ENCODE measurements around the gene SOCS1.

DNA sequence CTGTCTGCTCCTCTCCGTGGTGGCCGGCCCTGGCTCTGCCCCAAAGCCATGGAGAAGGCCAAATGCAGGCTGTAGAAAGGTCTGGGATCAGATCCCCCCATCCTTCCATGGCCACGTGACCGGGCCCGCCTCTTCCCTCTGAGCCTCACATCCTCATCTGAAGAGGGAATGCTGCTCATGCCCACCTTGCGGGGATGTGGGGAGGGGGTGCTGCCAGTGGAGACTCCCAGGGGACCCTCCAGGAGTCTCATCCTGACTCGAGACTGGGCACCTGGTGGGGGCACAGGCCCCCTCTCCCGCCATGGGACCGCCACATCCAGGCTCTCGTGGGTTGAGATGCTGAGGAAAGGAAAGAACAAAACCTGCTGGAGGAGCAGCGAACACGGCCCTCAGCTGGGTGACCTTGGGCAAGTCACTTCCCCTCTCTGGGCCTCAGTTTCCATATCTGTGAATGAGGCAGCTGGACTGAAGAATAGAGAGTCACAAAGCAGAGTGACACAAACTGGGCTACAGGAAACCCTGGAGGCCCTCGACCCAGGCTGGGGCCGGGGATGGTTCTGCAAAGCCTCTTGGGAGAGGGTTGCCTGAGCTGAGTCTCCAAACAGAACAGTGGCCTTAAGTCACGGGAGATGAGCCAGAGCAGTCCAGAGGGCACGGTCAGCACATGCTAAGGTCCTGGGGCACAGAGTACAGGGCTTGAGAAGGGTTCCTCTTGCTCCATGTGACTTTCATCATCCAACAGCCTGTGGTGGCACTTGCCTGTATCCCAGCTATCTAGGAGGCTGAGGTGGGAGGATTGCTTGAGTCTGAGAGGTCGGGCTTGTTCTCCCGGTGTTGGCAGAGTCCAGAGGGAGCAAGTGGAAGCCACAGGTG is 30.1 kb downstream of the SOCS1 start:
- TF ChIP-seq LEF1 (IDR thresholded peaks at IDR 0.05; ENCODE audit: borderline replicate concordance), result no peak
- TF ChIP-seq SUZ12 (IDR thresholded peaks at IDR 0.05), result no peak
- no peak for TF ChIP-seq ELF4 (IDR thresholded peaks at IDR 0.05)
- no peak for TF ChIP-seq PKNOX1 (IDR thresholded peaks at IDR 0.05)
- no peak for TF ChIP-seq CTBP1 (IDR thresholded peaks at IDR 0.05; ENCODE audit: borderline replicate concordance)

Data from HEK293T (cell line).